Activated naive CD4-positive, alpha-beta T cell treated with anti-CD3 and anti-CD28 coated beads for 36 hours (primary cell): ENCODE results near the gene KLHDC3. TPM values are rescaled to one million over a fixed set of nuclear protein-coding genes. Genes with fewer than 3 reads are reported as not detected.
"Not testable (repeated sequence)": the region's sequence is repeated elsewhere in the genome, so short reads cannot be mapped to it uniquely, and the experiment has no call there.

Experiments used
- CTCF ChIA-PET: fragments of 350-600 bp; sonication (Branson Sonifier 250); formaldehyde crosslinking; loops from one replicate; lab custom pipeline; 2021; ENCODE audit warnings: antibody characterized with exemption; lab: Charles Lee
- DNase-seq: peaks from one replicate; pipeline ENCODE4 v3.0.0-alpha.2; 2020
- H3K27ac Mint-ChIP-seq: one replicate; pipeline ENCODE4 v1.8.0; 2021; ENCODE audit warnings: mild to moderate bottlenecking, mixed read lengths
- H3K27me3 Mint-ChIP-seq: one replicate; pipeline ENCODE4 v1.8.0; 2021; ENCODE audit warnings: low read depth, mixed read lengths
- H3K36me3 Mint-ChIP-seq: one replicate; pipeline ENCODE4 v1.8.0; 2021; ENCODE audit warnings: low read depth, mixed read lengths
- H3K4me1 Mint-ChIP-seq: one replicate; pipeline ENCODE4 v1.8.0; 2021; ENCODE audit warnings: low read depth, mixed read lengths
- H3K4me3 Mint-ChIP-seq: one replicate; pipeline ENCODE4 v1.8.0; 2021; ENCODE audit warnings: mild to moderate bottlenecking, moderate library complexity, mixed read lengths
- H3K9me3 Mint-ChIP-seq: one replicate; pipeline ENCODE4 v1.8.0; 2021; ENCODE audit warnings: mixed read lengths
- intact Hi-C: fragments of 100-400 bp; cut with micrococcal nuclease; formaldehyde crosslinking; loops from one replicate; pipeline ENCODE4 v1.15.1; 2023
- total RNA-seq, 2 experiments: library from RNA; stranded (reverse); gene quantifications; one replicate each; pipeline ENCODE4 v1.2.3, GENCODE V29; 2021

The KLHDC3 gene
- total RNA-seq, 2 experiments from 2014 or later: 58.6 to 58.9 TPM

DNA sequence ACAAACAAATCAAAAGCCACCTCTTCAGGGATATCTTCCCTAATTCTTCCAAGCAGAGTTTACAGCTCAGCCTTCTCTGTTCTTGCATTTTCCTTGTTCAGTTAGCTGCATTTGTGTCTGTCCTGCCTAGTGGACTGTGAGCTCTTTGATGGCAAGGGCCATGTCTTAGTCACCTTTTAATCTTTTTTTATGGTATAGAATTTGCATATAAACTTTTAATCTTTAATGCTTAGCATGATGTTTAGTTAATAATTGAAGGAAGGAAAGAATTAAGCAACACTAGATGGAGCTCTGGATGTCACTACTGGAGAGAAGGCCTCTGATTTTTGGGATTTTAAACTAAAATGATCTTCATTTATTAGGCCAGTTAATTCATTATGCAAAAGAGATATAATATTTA lies 17.5 kb upstream of the KLHDC3 start:
- peaks cover 2% of the 10 kb centered on the region for H3K36me3 Mint-ChIP-seq
- CTCF ChIA-PET: interaction anchor here (0.6 to 2.3 kb wide), 4 partner anchors 9 to 147 kb away, joined by 3 to 7 read pairs (median 5); no protein-coding TSS in a partner anchor
- H3K27me3 Mint-ChIP-seq: no peaks in the 10 kb centered on the region
- no peaks in the 10 kb centered on the region for H3K9me3 Mint-ChIP-seq
- peaks cover 4% of the 10 kb centered on the region for H3K4me1 Mint-ChIP-seq
- H3K27ac Mint-ChIP-seq: no peak overlapping the region
- DNase-seq: no peak
- intact Hi-C loops: no loop called here
- H3K4me3 Mint-ChIP-seq: no peak overlapping the region

DNA sequence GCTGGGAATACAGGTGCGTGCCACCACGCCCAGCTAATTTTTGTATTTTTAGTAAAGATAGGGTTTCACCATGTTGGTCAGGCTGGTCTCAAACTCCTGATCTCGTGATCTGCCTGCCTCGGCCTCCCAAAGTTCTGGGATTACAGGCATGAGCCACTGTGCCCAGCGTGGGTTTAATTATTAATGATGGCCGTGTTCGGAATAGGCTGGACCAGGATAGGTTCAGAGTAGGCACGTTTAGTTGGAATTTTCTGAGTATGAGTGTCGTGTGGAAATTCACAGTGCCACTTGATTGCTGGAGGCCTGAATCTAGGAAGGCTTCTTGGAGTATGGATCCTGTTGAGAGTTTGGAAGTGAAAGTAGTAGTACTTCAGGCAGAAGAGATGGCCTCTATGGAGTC lies 15.8 kb upstream of the KLHDC3 start:
- H3K4me1 Mint-ChIP-seq, H3K9me3 Mint-ChIP-seq, H3K27me3 Mint-ChIP-seq, H3K4me3 Mint-ChIP-seq, intact Hi-C loops, H3K27ac Mint-ChIP-seq, DNase-seq, H3K36me3 Mint-ChIP-seq, CTCF ChIA-PET: not testable (repeated sequence)

DNA sequence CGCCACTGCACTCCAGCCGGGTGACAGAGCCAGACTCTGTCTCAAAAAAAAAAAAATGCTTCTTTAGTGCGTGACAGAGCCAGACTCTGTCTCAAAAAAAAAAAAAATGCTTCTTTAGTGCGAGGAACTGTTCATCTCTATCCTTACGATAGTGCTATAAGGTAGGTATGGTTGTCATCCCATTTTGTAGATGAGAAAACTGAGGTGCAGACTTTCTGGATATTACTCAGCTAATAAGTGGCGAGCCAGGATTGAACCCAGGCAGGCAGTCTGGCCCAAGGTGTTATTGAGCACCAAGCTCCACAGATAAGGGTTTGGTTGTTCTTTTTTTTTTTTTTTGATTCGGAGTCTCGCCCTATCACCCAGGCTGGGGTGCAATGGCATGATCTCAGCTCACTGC lies 12.2 kb upstream of the KLHDC3 start:
- no peaks in the 10 kb centered on the region for H3K4me1 Mint-ChIP-seq
- no peaks in the 10 kb centered on the region for H3K27me3 Mint-ChIP-seq
- intact Hi-C loops: no loop called here
- peaks cover 5% of the 10 kb centered on the region for H3K36me3 Mint-ChIP-seq
- H3K9me3 Mint-ChIP-seq: no peaks in the 10 kb centered on the region
- H3K4me3 Mint-ChIP-seq: no peak overlapping the region
- no peak for DNase-seq
- no peak overlapping the region for H3K27ac Mint-ChIP-seq
- CTCF ChIA-PET: interaction anchor here (0.6 to 0.7 kb wide), 3 partner anchors 39 to 1112 kb away, joined by 3 to 4 read pairs (median 3); no protein-coding TSS in a partner anchor

DNA sequence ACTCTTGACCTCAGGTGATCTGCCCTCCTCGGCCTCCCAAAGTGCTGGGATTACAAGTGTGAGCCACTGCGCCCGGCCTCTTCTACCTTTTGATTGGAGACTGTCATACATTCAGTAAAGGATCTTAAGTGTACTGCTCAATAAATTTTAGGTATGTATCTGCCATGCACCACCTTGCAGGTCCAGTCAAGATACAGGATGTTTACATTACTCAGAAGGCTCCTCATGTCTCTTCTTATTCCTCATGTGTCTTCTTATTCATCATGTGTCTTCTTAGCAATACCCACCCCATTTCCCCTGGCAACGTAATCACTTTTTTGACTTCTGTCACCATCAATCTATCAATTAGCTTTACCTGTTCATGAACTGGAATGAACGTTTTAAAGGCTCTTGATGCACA lies 8.2 kb upstream of the KLHDC3 start:
- CTCF ChIA-PET: interaction anchor here (0.7 kb wide), 1 partner anchor 187 kb away, joined by 3 read pairs; no protein-coding TSS in a partner anchor
- H3K36me3 Mint-ChIP-seq: peaks cover 17% of the 10 kb centered on the region
- H3K27ac Mint-ChIP-seq: no peak overlapping the region
- no peak for DNase-seq
- H3K4me3 Mint-ChIP-seq: no peak overlapping the region
- intact Hi-C loops: no loop called here
- H3K9me3 Mint-ChIP-seq: no peaks in the 10 kb centered on the region
- H3K4me1 Mint-ChIP-seq: peaks cover 4% of the 10 kb centered on the region
- H3K27me3 Mint-ChIP-seq: no peaks in the 10 kb centered on the region

DNA sequence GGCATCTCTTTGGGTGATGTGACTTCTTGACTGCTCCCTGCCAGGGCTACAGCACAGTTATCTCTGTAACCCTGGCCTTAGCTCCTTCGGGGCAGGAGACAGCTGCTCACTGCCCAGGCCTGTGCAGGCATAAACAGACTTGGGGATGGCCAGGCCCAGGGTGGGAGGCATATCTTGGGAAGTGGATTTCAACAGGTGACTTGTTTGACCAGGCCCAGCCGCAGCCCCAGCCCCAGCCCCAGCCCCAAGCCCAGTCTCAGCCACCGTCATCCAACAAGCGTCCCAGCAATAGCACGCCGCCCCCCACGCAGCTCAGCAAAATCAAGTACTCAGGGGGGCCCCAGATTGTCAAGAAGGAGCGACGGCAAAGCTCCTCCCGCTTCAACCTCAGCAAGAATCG lies 7.8 kb upstream of the KLHDC3 start:
- Mint-ChIP-seq H3K36me3 (peaks cover 16% of the 10 kb centered on the region), H3K4me1 (peaks cover 6% of the 10 kb centered on the region), H3K4me3 (no peak overlapping the region), H3K27me3 (no peaks in the 10 kb centered on the region), H3K27ac (no peak overlapping the region), H3K9me3 (no peaks in the 10 kb centered on the region)
- no peak for DNase-seq
- intact Hi-C loops: no loop called here
- CTCF ChIA-PET: interaction anchor here (0.7 kb wide), 1 partner anchor 186 kb away, joined by 3 read pairs; no protein-coding TSS in a partner anchor

DNA sequence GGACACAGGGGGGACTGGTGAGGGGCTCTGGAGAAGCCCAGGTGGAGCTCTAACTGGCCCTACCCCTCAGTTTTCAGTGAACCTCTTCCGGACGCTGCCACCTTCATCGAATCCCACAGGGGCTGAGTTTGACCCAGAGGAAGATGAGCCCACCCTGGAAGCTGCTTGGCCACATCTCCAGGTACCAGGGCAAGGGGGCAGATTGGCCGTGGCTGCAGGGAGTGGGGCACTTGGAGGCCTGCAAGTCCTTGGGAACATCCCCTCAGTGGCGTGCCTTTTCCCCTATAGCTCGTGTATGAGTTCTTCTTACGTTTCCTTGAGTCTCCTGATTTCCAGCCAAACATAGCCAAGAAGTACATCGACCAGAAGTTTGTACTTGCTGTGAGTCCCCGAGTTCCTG lies 6.9 kb upstream of the KLHDC3 start:
- DNase-seq: no peak
- H3K27me3 Mint-ChIP-seq: no peaks in the 10 kb centered on the region
- H3K4me1 Mint-ChIP-seq: peaks cover 15% of the 10 kb centered on the region
- no peak overlapping the region for H3K4me3 Mint-ChIP-seq
- CTCF ChIA-PET: no interaction called here
- intact Hi-C loops: no loop called here
- H3K27ac Mint-ChIP-seq: no peak overlapping the region
- no peaks in the 10 kb centered on the region for H3K9me3 Mint-ChIP-seq
- peaks cover 17% of the 10 kb centered on the region for H3K36me3 Mint-ChIP-seq

DNA sequence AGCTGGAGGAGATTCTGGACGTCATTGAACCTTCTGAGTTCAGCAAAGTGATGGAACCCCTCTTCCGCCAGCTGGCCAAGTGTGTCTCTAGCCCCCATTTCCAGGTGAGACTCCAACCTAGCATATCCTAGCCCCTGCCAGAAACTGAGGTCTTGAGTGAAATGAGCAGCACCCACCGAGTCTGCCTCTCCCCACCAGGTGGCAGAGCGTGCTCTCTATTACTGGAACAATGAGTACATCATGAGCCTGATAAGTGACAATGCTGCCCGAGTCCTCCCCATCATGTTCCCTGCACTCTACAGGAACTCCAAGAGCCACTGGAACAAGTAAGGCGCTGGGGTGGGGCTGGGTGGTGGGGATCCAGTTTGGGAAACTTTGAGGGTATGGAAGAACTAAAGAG lies 4.9 kb upstream of the KLHDC3 start:
- CTCF ChIA-PET: interaction anchor here (1.2 to 2.3 kb wide), 2 partner anchors 29 to 134 kb away, joined by 3 to 9 read pairs; no protein-coding TSS in a partner anchor
- DNase-seq: peak; percentile 58
- no peaks in the 10 kb centered on the region for H3K27me3 Mint-ChIP-seq
- H3K4me1 Mint-ChIP-seq: peaks cover 28% of the 10 kb centered on the region
- H3K4me3 Mint-ChIP-seq: no peak overlapping the region
- peaks cover 26% of the 10 kb centered on the region for H3K36me3 Mint-ChIP-seq
- intact Hi-C loops: loop anchor here (1.0 kb wide), 1 partner anchor 134 kb away; no protein-coding TSS in a partner anchor
- no peak overlapping the region for H3K27ac Mint-ChIP-seq
- no peaks in the 10 kb centered on the region for H3K9me3 Mint-ChIP-seq

DNA sequence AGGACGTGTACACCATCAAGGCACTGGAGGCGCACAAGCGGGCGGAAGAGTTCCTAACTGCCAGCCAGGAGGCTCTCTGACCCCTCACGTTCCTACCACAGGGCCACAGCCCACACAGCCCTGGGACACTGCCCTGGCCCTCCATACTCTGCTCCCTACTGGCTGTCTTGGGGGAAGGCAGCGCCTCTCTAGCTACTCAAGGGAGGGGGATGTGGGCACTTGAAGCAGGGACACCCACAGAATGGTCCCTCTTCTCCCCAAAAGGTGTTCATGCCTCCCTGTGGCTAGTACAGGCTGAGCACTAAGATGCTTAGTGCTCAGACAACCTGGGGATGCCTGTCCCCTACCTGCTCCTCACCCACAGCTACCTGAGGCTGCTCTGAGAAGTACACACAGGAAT lies 2.8 kb upstream of the KLHDC3 start:
- Mint-ChIP-seq H3K27ac (peak overlapping the region; percentile 3), H3K4me1 (peaks cover 43% of the 10 kb centered on the region), H3K9me3 (no peaks in the 10 kb centered on the region), H3K4me3 (no peak overlapping the region), H3K36me3 (peaks cover 23% of the 10 kb centered on the region), H3K27me3 (no peaks in the 10 kb centered on the region)
- intact Hi-C loops: no loop called here
- CTCF ChIA-PET: interaction anchor here (0.9 to 2.3 kb wide), 4 partner anchors 39 to 132 kb away, joined by 3 to 9 read pairs (median 4); no protein-coding TSS in a partner anchor
- DNase-seq: no peak

DNA sequence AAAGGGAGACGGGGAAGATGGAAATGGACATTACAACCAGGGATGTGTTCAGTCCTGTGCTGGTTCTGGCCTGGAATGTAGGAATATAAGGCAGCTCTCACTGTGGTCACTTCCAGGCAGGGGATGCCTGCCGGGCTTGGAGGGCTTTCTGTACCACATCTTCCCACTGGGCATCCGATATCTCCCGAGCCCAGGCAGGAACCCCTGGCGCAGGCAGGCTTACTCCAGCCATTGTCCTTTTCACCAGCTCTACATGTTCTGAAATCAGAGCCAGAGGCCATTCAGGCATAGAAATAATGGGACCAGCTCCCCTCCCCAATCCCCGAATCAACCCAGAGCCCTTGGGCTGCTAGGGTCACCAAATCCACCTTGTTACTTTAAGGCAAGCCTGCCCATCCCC lies 1.7 kb upstream of the KLHDC3 start:
- CTCF ChIA-PET: no interaction called here
- peaks cover 23% of the 10 kb centered on the region for H3K36me3 Mint-ChIP-seq

DNA sequence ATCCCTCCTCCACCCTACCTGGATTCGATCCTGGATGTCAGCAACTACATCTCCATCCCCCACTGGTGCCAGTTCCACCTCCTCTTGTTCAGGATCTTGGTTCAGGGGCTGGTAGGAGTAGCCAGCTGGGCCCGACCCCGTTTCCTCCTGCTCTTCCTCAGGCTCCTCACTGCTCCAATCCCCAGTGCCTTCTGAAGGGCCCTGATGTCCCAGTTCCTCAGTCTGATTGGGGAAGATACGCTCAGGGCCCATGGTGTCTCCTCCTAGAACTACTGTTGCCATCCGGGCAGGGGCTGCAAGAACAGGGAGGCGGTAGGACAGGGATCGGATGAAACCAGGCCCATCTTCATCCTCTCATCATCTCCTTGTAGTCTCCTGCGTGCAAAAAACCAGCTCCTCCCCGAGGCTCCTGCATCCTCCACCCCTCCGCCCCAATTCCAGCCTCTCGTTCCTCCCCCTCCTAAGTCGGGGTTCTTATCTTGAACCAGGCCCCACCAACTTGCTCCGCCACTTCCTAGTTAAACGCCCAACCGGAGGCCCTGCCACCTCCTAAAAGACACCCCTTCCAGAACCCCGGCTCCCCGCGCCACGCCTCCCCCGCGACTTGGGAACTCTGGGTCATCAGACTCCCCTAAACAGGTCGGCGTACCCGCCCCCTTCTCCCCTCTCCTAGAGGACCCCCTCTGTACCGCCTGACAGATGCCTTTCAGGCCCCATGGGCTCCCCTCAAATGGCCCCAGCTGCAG lies 779 bp upstream of the KLHDC3 start:
- H3K36me3 Mint-ChIP-seq: peaks cover 22% of the 10 kb centered on the region
- intact Hi-C loops: loop anchor here (1.0 kb wide), 2 partner anchors 8 to 34 kb away; partner anchors contain the start of genes PEX6 and RRP36

More for the DNA sequence above, 1.7 kb upstream of the KLHDC3 start:
- H3K9me3 Mint-ChIP-seq: no peaks in the 10 kb centered on the region
- DNase-seq: no peak
- intact Hi-C loops: no loop called here
- peak overlapping the region; percentile 95 for H3K4me3 Mint-ChIP-seq
- H3K4me1 Mint-ChIP-seq: peaks cover 51% of the 10 kb centered on the region
- H3K27ac Mint-ChIP-seq: peak overlapping the region; percentile 88
- no peaks in the 10 kb centered on the region for H3K27me3 Mint-ChIP-seq

DNA sequence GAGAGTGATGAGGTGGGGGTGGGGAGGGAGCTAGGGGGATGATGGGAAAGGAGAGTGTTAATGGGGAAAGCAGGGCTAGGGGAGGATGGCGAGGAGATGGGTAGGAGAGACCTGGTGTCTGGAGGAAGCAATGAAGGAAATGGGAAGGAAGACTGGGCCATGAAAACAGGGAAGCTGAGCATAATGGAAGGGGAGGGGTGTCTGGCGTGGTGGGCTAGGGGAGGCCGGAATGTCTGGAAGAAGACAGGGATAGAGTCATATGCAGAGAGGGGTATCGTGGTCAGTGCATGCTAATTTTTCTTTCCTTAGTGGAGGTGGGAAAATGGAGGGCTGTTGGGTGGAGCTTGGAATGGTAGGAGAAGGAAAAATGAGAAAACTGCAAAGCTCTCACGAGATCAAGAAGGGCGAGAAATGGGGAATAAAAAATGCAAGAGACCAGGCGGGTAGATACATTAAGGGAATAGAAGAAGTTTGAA lies 423 bp downstream of the KLHDC3 start:
- intact Hi-C loops: loop anchor here (1.0 to 2.0 kb wide), 8 partner anchors 30 to 452 kb away; partner anchors contain the start of genes CNPY3, CUL7, KLC4 and MRPL2
- no peaks in the 10 kb centered on the region for H3K27me3 Mint-ChIP-seq
- H3K27ac Mint-ChIP-seq: peak overlapping the region; percentile 88
- H3K4me3 Mint-ChIP-seq: peak overlapping the region; percentile 95
- peaks cover 14% of the 10 kb centered on the region for H3K36me3 Mint-ChIP-seq
- CTCF ChIA-PET: interaction anchor here (0.9 to 1.2 kb wide), 3 partner anchors 40 to 129 kb away, joined by 3 to 4 read pairs (median 3); partner anchors contain the start of gene CUL7
- H3K4me1 Mint-ChIP-seq: peaks cover 50% of the 10 kb centered on the region
- no peak for DNase-seq
- no peaks in the 10 kb centered on the region for H3K9me3 Mint-ChIP-seq

More for the DNA sequence above, 779 bp upstream of the KLHDC3 start:
- Mint-ChIP-seq H3K4me3 (peak overlapping the region; percentile 95), H3K27me3 (no peaks in the 10 kb centered on the region), H3K4me1 (peaks cover 53% of the 10 kb centered on the region), H3K27ac (peak overlapping the region; percentile 88), H3K9me3 (no peaks in the 10 kb centered on the region)
- DNase-seq: no peak
- CTCF ChIA-PET: interaction anchor here (0.9 to 1.5 kb wide), 3 partner anchors 41 to 131 kb away, joined by 3 to 4 read pairs (median 3); partner anchors contain the start of gene CUL7

DNA sequence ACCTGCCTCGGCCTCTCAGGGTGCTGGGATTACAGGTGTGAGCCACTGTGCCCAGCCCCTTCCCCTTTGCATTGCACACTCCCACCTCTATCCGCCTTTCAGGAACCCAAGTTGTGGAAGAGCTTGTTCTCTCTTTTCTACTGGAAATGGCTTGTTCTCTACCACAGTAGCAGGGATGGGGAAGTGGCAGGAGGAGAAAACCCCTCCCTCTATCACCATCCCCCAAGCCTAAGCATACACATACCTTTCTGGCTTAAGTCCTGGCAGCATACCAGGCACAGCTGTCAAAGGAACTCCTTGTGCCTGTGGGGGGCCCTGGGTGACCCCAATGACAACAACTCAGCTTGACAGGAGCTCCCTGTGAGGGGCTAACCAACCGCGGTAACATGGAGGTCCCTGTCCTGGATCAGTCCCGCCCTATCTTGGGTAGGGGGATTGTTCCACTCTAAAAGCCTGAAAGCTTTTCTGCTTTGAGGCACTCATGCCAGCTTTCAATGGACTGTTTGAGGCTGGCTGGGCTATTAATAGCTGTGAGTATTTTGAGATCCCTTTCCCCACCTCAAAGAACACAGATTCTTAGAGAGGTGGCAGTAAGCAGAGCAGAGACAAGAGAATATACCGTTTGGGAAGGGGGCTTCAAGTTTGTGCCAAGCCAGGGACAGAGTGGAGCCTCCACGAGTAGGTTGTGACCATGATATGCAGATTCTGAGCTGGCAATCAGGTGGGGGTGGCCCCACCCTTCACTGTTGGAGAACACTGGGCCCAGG lies 2.3 kb downstream of the KLHDC3 start:
- DNase-seq: no peak
- intact Hi-C loops: no loop called here
- Mint-ChIP-seq H3K4me1 (peaks cover 54% of the 10 kb centered on the region), H3K27ac (no peak overlapping the region), H3K27me3 (no peaks in the 10 kb centered on the region), H3K9me3 (no peaks in the 10 kb centered on the region), H3K4me3 (peak overlapping the region; percentile 8), H3K36me3 (peaks cover 15% of the 10 kb centered on the region)
- CTCF ChIA-PET: interaction anchor here (0.6 to 1.6 kb wide), 3 partner anchors 86 to 128 kb away, joined by 4 to 5 read pairs (median 5); partner anchors contain the start of gene CNPY3
